OCI-LY7 (cell line): ENCODE data around the gene JAK1.

Experiments
- CTCF ChIP-seq: fragments of 200-600 bp; sonication (generic); conservative IDR thresholded peaks from 2 replicates; pipeline ENCODE4 v1.5.1; 2014; ENCODE audit warnings: mild to moderate bottlenecking, antibody characterized with exemption, low read length, moderate library complexity, mixed read lengths
- EZH2phosphoT487 ChIP-seq: fragments of 200-600 bp; sonication (generic); IDR thresholded peaks from 2 replicates; pipeline ENCODE4 v1.6.1; 2018; ENCODE audit warnings: low read depth, borderline replicate concordance, mild to moderate bottlenecking, mixed run types, antibody characterized with exemption, low read length, moderate library complexity, mixed read lengths

- TF ChIP-seq CTCF (no peak), EZH2phosphoT487 (no peak)
Measured at GRCh38 chr1:64942118-64942517, 24.2 kb downstream of the JAK1 start.
